DOHH2 (cell line): ENCODE results near the gene MRPL44.

Source experiments
- EZH2phosphoT487 ChIP-seq: fragments of 200-600 bp; sonication (generic); IDR thresholded peaks from 2 replicates; pipeline ENCODE4 v1.6.1; 2017; ENCODE audit warnings: borderline replicate concordance, mild to moderate bottlenecking, antibody characterized with exemption, low read length, moderate library complexity, mixed read lengths
- TF ChIP-seq, protein P1 (sequence below): fragments of 200-600 bp; sonication (generic); IDR thresholded peaks from one replicate; pipeline ENCODE4 v1.5.1; 2014; ENCODE audit warnings: antibody characterized with exemption, mild to moderate bottlenecking, low read depth, low read length; ENCODE audit not compliant: poor library complexity, severe bottlenecking

DNA sequence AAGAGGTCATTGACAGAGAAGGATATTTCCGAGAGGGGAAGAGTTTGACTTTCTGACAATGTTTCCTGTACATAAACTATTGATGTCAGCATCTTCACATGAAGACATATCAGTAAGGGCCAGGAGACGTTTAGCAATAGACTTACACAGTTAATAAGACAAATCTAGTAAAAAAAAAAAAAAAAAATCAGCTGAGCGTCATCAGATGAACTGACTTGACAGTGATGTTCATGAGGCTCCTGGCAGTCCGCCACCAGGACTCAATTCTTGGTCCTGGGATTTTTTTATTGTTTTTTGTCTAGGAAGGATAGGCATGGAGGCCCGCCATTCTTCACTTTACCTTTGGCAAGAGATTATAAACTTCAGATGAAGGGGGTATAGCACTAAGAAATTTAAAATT, 14.5 kb downstream of the MRPL44 start:
- TF ChIP-seq, protein P1, sequence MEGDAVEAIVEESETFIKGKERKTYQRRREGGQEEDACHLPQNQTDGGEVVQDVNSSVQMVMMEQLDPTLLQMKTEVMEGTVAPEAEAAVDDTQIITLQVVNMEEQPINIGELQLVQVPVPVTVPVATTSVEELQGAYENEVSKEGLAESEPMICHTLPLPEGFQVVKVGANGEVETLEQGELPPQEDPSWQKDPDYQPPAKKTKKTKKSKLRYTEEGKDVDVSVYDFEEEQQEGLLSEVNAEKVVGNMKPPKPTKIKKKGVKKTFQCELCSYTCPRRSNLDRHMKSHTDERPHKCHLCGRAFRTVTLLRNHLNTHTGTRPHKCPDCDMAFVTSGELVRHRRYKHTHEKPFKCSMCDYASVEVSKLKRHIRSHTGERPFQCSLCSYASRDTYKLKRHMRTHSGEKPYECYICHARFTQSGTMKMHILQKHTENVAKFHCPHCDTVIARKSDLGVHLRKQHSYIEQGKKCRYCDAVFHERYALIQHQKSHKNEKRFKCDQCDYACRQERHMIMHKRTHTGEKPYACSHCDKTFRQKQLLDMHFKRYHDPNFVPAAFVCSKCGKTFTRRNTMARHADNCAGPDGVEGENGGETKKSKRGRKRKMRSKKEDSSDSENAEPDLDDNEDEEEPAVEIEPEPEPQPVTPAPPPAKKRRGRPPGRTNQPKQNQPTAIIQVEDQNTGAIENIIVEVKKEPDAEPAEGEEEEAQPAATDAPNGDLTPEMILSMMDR = no peak
- no peak for TF ChIP-seq EZH2phosphoT487
